HG03439 (cell line): ENCODE results near the gene FSTL5.

ENCODE experiments used
- ATAC-seq: cut with Tn5 transposase; IDR thresholded peaks from one replicate; pipeline ENCODE4 v1.9.1; 2021; ENCODE audit warnings: mild to moderate bottlenecking, moderate library complexity; ENCODE audit not compliant: unreplicated experiment

The FSTL5 gene

DNA sequence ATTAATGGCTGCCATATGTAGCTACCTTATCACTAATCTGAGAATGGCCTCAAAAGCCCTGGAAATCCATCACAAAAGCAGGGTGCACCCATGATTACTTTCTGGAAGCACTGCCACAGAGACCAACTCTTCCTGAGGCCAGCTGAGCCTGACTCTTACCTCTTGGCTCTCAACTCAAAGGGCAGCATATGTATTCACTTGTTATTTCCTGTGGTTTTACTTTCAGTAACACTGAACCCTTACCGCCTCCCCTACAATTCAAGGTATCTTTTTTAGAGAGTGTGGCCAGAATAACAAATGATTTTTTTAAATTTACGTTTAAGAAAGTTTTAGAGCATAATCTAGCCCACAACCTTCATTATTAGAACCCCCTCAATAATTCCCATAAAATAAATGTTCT, 434.9 kb downstream of the FSTL5 start:
- ATAC-seq: no peak

DNA sequence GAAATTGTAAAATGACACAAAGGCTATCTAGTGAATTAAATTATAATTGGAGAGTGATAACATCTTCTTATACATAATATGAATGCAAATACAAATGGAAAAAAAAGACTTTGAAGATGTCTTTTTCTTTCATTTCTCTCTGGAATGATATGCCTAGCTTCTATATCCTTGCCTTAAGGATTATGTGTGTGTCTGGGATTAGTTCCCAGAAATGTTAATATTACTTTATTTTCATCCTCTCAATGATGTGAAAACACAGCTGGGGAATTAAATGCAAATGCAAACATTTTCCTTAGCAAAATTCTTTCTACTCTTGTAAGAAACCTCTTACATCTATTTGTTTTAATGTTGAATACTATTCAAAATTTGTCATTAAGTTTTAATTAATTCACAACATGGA, 441.9 kb downstream of the FSTL5 start:
- ATAC-seq: no peak

DNA sequence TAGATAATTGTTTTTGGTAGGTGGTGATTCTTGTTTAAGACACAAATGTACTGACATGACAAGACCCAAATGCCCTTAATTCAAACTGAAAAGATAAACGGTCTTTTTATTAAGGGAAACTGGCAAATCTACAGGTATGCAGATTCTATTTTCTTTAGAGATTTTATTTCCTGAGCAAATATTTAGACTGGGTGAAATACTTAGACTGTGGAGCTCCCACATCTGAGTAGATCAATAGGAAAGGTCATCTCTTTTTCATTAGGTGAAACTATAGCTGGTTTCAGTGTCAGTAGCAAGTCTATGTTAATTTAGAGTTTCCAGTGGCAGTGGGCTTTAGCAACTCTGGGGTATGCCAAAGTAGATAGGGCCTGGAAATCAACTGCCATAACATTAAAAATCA, 446.7 kb downstream of the FSTL5 start:
- ATAC-seq: no peak

DNA sequence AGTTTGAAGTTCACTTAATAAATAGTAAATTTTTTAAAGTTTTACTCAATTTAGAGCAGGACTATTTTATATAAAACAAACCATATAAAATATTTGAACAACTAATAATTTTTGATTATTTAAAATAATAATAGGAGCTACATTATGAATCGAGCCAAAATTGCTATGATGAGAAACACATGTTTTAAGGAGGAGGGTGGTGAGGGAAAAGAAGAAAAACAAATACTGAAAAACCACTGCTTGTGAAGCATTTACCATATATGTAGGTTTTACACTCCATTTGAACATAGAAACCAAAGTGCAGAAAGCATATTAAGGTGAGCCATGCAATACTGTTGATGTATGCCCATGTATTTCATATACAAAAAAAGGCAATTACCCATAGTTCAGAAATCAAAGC, 448.9 kb downstream of the FSTL5 start:
- ATAC-seq: no peak

DNA sequence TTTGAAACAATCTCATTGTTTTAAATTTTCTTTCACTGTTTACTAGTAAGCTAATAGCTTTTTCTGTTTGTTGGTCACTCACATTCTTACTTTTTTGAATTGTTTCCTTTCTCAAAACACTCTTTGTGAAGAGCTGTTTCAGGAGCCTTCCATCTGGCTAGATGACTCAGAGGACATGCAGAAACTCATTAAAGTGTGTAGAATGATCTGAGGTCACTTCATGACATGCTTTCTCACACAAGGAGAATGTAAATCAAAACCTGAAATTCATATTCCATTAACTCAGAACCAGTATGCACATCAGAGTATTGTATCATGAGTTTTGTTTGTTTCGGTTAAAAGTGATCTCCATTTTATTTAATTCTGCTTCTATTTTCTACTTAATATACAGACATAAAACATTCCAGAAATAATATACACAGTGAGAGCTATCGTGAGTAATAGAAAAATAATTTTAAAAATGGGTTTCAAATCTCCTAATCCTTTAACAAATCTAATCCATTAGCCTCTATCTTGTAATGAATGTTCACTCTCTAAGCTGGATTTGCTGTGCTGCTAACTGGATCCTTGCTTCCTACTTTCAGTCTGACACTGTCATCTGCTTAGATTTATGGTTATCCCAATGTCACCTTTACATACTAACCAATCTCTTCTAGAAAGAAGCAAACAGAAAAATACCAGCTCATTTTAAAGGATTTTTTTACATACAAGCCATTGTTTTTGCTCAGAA, 449.6 kb downstream of the FSTL5 start:
- no peak for ATAC-seq

DNA sequence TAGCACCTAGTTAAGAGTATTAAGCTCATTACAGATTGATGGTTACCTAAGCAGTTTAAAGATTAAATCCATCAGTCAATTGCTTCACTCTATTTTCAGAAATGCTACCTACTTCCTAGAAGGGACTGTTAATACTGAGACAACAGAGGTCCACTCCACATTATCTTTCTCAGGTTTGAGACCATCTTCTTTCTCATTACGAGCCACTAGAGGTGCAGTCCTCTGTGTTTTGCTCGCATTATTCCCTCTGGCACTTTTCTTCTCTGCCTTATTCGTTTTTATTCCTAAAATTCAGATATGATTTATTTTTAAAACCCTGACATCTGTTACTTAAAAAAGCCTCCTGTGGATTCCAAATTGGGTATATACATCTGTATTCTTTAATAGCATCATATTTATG, 459.1 kb downstream of the FSTL5 start:
- no peak for ATAC-seq

DNA sequence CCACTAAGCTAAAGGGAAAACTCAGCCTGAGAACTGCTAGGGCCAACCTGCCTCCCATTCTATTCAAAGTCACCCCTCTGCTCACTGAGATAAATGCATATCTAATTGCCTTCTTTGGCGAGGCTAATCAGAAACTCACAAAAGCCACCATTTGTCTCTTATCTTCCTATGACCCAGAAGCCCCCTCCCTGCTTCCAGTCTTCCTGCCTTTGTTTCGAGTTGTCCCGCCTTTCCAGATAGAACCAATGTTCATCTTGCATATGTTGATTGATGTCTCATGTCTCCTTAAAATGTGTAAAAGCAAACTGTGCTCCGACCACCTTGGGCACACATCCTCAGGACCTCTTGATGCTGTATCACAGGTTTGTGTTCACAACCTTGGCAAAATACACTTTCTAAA, 459.8 kb downstream of the FSTL5 start:
- no peak for ATAC-seq

DNA sequence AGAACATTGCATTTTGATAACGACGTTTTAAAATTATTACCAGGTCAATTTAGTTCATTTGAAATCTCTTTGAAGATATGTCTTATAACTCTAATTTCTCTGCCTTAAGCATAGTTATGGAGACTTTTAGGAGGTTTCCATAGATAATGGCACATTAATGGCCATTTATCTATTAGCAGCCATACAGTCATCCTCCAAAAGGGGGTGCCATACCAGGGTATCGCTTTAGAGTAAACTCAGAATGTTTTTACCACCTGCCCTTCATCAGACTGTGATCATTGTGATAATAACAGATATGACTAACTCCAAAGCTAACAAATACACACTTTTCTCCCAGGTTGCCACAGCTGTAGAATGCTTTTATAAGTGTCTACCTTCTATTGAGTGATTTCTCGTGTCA, 461.5 kb downstream of the FSTL5 start:
- no peak for ATAC-seq

DNA sequence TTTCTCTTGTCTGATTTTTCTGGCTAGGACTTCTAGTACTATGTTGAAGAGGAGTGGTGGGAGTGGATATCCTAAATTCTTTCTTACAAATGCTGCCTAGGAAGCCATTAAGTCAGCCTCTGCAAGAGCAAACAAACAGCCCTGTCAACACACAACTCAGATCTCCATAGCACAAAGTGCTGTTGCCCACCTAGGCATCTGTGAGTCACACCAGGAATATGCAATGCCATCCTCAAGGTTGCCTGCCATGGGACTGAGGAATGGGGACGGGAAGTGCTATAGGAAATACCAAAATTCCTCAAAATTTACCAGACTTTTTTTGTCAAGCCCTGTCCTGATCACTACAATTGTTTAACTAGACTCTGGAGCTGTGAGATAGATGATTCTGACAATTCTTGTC, 466.9 kb downstream of the FSTL5 start:
- no peak for ATAC-seq

DNA sequence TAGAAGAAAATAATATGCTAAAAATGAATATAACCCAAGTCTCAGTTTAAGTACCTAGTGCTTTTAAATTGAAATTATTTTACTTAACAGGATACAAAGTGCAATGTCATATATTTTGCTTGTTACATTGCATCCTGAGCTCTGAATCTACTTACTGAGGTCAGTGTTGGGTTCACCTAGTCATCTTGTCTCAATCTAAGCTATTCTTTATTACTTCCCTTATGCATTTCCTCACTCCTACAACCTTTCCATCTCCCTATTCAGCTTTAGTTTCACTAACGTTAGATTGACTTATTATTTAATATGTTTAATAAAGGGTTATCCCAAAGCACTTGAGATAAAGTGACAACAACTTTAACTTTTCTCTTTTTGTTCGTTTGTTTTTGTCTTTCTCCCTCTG, 483.7 kb downstream of the FSTL5 start:
- no peak for ATAC-seq

DNA sequence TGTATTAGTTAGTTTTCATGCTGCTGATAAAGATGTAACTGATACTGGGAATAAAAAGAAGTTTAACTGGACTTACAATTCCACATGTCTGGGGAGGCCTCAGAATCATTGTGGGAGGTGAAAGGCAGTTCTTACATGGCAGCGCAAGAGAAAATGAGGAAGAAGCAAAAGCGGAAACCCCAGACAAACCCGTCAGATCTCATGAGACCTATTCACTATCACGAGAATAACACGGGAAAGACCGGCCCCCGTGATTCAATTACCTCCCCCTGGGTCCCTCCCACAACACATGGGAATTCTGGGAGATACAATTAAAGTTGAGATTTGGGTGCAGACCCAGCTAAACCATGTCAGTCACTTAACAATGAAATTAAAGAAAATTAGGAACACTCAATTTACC, 499.1 kb downstream of the FSTL5 start:
- ATAC-seq: no peak

DNA sequence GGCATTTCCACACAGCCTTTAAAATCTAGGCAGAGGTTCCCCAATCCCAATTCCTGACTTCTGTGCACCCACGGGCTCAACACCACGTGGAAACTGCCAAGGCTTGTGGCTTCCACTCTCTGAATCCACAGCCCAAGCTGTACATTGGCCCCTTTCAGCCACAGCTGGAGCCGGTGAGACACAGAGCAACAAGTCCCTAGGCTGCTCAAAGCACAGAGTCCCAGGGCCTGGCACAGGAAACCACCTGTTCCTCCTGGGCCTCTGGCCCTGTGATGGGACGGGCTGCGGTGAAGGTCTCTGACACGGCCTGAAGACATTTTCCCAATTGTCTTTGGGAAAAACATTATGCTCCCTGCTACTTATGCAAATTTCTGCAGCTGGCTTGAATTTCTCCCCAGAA, 500.0 kb downstream of the FSTL5 start:
- no peak for ATAC-seq

DNA sequence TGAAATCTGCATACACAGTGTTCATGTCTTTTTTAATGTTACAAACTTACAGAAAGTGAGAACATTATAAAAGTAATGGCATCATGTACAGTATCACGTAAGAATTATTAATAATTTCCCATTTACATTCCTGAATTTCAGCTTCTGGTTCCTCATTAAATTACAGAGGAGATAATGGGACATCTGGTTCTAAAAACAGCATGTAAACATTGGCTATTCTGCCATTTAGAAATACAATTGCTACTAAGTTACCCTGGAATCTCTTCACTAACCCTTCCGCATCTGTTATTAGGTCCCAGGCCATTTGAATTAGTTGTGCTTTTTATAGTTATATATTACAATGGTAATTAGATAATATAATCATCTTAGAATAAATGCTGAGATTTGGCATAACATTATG, 505.1 kb downstream of the FSTL5 start:
- no peak for ATAC-seq

DNA sequence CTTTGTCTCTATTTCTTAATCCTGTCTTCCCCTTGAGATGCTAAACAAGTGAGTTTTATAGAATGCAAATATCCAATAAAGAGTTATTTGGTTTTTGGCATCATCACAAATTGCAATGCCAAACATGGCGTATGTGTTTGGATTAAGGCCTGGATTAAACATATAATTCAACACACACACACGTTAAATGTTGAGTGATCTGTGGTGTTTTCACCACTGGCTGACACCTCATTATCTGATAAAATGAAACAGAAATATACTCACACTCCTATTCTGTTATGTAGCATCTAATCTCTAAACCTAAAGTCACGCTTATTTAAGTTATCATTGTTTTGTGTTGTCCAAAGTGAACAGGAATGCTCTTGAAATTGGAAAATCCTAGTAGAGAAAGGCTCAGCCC, 506.2 kb downstream of the FSTL5 start:
- ATAC-seq: no peak

DNA sequence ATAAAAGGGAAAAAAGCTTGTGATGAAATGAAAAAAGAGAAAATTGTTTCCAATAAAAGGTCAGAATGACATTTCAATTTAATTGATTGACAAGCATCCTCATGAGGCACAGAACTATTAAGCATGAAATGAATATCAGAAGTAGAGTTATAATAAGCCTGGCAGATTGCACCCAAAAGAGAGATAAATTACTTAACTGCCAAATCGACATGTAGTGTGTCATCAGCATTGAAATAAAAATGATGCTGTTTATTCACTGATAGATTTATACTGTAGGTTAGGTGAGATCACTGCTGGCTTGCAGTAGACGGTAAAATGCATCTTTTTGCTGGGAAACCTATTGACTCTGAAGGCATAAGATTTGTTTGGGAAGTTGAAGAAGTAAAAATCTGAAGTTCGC, 507.2 kb downstream of the FSTL5 start:
- ATAC-seq: no peak

DNA sequence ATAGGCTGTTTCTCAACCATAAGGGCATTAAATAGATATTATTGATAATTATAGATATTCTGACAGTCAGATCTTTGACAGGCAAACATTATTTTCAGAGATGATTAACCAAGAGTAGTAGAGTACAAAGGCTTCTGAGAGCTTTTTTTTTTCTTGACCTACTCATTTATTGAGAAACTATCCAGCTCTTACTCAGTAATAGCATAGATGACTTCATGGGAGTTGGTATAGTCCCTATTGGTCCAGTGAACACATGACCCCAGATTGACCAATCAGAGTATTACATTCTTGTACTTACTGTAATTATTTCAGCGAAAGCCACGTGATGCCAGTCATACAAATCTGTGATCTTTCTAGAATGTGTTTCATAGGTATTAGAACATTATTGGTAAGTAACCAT, 508.7 kb downstream of the FSTL5 start:
- ATAC-seq: no peak

DNA sequence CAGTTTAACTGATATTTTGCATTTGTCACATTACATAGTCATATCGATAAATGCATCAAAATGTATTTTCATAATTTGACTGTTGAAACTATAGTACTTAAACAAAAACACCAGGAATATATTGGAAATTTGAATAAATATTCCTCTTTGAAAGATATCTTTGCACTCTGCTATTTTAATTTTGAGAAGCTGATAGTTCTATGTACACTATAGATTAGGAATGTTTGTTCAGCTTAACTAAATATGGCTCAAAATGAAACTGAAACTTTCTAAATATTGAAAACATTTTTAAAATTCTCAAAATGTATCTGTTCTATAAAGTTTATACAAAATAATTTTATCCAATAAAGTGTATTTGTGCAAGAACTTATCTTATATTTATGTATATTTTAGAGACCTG, 510.1 kb downstream of the FSTL5 start:
- no peak for ATAC-seq

DNA sequence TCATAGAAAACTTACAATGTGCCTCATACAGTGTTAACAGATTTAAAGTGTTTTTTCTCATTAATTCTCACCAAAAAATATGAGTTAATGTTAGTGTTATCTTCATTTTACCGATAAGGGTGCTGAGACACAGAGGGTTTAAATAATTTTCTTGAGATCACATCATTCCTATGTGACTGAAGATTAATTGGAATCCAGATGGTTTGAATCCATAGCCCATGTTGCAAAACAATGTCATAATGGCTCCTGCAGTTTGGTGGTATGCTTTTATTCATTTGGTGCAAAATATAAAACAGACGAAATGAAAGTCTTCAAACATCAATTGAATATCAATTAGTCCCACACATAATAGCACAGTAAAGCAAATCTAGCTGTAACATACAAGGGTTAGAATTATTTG, 512.2 kb downstream of the FSTL5 start:
- ATAC-seq: no peak

DNA sequence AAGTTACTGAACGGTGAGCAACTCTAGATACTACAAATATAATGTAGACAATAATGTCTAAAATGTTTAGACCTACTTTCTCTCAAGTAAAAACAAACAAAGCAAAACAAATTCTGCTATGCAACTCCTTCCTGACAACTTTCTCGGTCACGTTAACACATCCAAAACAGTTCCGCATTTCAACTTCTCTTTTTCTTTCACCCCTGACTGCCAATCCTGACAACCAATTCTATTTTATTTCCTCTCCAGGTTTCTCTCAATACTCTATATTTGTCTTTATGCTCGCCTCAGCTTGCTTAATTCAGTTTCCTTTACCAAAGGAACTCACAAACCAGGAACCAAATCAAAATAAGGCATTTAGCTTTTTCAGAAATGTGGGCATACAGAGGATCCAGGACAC, 513.0 kb downstream of the FSTL5 start:
- ATAC-seq: no peak

DNA sequence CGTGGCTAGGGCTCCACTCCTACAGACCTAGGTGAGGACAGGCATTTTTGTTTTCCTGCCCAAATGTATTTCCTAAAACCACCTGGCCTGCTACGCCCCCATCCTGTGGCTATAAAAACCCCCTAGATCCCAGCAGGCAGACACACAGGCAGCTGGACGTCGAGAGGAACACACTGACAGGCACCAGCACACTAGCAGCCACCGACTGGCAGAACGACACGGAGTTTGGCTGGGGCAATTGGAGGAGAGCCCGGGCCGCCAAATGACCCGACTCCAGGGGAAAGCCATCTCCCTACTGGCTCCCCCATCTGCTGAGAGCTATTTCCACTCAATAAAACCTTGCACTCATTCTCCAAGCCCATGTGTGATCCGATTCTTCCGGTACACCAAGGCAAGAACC, 516.0 kb downstream of the FSTL5 start:
- no peak for ATAC-seq

DNA sequence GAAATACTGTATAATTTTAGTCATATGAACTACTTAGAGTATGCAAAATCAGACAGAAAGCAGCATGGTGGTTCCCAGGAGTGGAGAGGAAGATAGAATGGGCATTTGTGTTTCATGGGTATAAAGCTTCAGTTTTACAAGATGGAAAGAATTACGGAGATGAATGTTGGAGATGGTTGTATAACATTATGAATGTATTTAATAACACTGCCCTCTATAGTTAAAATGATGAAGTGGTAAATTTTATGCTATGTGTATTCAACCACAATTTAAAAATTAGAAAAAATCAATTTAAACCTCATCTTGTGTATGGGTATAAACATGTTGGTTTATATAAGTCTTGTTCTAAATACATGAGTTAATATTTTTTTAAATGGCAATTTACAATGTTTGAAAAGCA, 521.1 kb downstream of the FSTL5 start:
- ATAC-seq: no peak

DNA sequence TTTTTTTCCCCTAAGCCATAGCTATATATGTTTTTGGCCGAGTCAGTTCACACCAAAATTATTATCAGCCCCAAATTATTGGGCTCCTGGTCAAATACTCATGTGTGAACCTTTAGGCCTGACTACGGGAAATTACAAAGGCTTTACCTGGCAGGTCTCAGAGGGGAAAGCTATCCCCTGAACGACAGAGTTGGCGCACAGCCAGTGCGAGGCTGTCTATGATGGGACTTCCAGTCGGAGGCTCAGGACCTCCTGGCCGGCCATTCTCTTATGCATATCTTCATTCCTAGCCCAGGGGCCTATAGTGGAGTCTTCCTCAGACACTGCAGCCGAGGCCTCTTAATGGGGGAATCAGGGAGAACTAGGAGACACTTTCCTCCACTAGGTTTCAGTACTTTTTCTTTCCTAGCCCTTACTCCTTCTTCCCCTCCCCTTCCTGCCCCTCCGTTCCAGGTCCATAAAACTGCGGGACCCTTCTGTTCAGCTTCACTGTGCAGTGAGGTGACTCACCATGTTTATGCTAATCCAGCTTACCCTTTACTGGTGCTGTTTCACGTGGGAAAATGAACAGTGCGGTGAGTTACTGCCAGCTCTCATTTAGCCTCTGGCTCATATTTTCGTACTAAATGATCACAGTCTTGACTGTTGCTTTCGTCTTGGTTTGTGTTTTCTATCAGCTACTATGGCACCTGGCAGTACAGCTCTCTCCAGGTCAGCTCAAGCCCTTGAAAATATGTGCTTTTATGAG, 533.9 kb downstream of the FSTL5 start:
- no peak for ATAC-seq
